ENCODE results near the gene EBF3.
"Not testable (repeated sequence)": the region's sequence is repeated elsewhere in the genome, so short reads cannot be mapped to it uniquely, and the experiment has no call there.

The EBF3 gene

DNA sequence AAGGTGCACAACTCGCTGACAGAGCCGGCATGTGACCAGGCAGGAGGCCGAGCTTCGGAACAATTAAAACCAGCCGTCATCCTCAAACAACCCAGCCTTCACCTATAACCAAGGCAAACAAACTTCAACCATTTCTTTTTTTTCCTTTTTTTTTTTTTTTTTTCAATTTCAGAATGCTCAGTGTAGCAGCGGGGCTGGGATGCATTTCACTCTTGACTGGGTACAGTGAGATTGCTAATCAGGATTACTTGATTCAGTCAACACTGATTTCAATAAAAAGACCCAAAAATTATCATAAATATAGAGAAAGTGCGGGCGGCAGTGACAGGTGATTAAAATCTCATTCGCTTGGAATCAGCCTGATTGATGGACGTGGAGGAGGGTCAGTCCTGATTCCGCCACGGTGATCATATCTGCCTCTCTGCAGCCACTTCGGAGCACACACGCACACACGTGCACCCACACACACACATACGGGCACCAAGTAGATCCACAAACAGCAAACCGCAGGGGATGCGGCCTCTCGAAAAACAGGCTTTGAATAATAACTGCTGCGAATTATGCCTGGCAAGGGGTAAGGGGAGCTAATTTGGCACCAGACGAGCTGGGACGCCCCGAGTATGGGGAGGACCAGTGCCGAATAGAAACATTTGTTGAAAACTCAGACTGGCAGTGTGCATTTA is 31.2 kb downstream of the EBF3 start:
- in situ Hi-C loops (cut with HindIII; ENCODE audit: low sequenced_read_pairs): no loop called here

DNA sequence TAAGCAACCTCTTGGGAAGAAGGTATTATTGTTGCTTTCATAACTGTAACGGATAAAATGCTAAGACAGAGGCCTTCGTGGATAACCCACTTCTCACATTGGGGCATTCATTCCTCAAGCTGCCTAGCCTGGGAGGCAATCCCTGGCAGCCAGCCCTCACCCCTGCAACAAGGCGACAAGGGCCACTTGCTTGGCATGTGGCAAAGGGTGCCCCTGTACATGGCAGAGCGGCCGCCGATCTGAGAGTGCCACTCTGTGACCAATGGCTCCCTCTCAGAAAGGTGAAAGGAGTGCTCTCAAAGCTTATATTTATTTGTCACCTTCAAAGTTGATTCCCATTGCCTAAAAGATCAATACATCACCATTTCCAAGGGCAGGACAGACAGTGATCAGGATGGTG is 31.9 kb downstream of the EBF3 start:
- in situ Hi-C loops (cut with HindIII; ENCODE audit: low sequenced_read_pairs): no loop called here

DNA sequence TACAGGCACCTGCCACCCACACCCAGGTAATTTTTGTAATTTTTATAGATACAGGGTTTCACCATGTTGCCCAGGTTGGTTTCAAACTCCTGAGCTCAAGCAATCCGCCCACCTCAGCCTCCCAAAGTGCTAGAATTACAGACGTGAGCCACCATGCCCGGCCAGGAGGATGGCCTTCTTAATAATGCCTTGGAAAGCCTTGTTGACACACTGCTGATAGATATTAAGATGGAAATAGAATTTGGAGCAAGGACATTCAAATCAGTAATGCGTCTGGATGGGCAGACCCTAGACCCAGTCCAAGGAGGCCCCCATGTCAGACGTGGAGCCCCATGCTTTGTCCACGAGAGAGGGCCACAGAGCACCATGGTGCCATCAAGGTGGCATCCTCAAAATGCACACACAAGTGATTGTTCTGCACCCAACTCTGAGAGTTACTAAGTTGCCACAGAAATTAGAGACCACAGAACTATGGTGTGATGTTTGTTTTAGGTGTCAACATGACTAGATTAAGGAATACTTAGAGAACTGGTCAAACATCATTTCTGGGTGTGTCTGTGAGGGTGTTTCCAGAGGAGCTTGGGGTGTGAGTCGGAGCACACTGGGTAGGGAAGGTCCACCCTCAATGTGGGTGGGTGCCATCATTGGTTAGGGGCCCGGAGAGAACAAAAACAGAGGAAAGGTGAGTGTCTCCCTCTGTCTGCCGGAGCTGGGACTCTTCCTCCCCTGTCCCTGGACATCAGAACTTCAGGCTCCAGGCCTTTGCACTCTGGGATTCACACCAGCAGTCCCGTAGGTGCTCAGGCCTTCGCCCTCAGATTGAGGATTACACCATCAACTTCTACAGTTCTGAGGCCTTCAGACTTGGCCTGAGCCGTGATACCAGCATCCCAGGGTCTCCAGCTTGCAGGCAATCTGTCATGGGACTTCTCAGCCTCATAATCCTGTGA is 34.5 kb downstream of the EBF3 start:
- in situ Hi-C loops (cut with HindIII; ENCODE audit: low sequenced_read_pairs): no loop called here

DNA sequence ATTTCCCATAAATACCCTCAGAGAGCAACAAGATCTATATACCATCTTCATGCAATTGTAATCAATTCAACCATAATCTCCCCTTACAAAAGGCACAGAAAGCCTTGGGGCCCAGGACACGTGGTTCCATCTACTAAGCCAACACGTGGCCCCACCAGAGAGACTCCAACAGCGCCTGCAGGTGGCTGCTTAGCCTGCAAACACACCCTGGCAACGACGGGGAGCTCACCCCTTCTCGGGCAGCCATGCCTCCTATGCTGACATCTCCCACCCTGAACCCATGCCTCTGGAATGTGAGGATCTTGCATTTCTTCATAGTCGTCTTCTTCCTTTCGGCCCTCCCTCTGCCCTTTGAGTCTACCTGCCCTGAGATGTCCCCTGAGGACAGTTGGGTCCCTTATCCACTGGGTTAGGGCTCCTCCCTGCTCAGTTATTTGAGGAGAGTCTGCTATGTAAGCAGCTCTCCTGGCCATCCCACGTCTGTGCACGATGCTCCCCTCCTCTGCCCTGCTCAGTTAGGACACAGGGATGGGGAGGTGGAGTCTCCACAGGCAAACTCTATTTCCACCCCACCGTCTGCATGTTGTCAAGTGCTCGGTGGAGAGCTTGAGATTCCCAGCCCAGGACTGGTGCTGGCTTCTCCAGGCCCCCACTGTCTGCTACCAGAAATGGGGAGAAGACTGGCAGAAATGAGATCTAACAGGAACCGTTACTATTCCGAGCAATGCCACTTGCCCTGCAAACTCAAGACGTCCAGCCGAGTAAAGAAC is 36.5 kb downstream of the EBF3 start:
- in situ Hi-C loops (cut with HindIII; ENCODE audit: low sequenced_read_pairs): no loop called here

DNA sequence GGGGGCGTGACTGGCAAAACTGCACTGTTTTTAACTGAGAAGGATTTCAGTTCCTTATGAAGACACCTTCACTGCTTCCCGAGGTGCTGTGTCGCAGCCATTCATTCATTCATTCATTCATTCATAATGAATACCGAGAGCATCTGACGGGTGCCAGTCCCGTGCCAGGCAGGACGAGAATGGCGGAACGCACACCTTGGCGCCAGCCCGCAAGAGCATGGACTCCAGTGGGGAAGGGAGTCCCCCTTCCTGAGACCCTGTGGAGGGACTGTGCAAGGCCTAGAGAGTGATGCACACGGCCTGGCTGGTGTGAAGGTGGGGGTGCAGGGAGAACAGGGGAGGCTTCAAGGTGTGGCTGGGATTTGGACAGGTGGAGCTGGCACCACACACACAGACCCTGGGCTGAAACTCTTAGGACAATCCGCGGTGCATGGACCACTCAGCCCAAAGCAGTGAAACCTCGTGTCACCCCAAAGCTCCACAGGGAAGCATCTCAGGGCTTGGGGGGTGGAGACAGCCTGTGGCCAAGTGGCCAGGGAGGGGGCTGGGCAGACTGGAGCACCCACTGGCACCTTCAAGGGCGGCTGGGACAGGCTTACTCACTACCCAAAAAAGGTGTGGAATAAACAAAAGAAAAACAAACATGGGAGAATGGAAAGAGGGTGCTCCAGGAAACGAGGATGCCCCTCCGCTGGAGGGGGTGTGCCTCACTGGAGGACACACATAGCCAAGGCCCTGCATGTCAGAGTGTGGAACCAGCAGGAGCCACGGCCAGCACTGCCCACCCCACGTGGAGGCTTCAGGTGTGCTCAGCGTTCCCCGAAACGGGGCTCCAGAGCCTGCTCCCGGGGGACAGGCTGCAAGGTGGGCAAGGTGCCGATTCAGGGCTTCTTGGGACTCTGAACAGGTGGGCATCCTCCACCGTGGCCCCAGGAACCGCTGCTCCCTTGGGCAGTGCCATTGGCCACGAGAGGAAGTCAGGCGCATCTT is 37.7 kb downstream of the EBF3 start:
- in situ Hi-C loops (cut with HindIII; ENCODE audit: low sequenced_read_pairs): no loop called here

DNA sequence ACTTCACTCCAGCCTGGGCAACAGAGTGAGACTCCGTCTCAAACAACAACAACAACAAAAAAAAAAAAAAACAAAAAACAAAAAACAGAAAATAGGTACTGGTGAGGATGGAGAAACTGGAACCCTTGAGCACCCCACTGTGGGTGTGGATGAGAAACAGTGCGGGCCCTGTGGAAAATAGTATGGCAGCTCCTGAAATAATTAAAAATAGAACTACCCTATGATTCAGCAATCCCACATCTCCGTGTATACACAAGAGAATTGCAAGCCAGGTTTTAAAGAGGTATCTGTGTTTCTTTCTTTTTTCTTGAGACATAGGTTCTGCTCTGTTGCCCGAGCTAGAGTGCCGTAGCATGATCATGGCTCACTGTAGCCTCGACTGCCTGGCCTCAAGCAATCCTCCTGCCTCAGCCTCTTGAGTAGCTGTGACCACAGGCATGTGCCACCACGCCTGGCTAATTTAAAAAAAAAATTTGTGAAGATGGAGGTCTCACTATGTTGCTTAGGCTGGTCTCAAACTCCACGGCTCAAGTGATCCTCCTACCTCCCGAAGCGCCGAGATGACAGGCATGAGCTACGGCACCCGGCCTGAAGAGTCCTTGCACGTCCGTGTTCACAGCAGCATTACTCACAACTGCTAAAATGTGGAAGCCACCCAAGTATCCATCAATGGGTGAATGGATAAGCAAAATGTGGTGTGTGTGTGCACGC is 39.5 kb downstream of the EBF3 start:
- in situ Hi-C loops (cut with HindIII; ENCODE audit: low sequenced_read_pairs): no loop called here

DNA sequence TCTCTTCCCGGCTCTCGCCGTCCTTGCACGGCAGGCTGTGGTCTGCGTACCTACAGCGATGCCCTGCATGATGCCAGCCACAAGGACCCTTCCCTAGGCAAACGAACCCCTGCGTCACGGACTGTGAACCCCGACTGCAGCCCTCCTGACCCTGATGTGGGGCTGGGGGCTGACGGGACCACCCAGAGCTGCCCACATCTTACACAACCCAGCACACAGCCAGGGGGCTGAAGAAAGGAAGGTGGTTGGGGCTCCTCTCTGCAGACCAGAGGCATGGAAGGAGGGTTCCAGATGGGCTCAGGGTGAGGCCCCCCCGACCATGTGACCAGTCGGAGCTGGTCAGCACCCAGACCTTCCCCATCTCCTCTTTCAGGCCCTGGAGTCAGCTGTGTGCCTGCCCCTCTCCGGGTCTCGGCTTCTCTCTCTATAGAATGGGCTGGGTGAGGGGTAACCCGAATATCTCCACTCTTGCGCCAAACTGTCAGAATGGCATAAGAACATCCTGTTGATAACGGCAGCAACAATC is 41.4 kb downstream of the EBF3 start:
- in situ Hi-C loops (cut with HindIII; ENCODE audit: low sequenced_read_pairs): no loop called here

DNA sequence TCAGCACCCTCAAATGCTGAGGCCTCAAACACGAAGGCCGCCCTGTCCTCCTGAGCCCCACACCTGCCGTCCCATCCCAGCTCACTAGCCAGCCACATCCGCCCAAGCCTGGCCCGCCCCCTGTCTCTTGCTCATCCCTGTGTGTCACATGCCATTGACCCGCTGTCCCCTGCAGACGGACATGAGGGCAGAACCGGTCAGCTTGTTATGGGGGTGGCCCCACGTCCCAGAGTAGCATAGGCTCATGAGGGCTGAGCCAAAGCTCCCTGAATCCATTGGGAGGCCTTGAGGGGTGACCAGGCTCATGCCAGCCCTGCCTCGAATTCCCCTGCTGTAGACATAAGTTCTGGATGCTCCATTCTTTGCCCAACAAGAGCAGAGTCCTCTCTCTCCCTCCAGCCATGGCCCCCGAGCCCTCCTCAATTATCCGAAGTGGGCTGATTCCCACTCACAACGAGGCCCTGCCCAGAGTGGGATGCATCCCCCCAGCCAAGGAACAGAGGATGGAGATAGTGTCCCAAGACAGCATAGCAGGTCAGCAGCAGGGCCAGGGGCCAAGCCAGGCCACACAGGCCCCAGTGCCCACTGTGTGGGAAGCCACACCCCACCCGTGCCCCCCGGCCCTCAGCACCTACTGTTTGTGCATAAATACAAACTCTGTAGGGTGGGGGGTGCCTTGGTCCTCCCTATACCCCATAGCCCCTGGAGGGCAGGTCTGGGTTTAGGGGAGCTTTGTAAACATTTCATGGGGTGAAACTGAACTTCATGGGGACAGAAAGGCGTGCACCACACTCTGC is 42.1 kb downstream of the EBF3 start:
- in situ Hi-C loops (cut with HindIII; ENCODE audit: low sequenced_read_pairs): no loop called here

DNA sequence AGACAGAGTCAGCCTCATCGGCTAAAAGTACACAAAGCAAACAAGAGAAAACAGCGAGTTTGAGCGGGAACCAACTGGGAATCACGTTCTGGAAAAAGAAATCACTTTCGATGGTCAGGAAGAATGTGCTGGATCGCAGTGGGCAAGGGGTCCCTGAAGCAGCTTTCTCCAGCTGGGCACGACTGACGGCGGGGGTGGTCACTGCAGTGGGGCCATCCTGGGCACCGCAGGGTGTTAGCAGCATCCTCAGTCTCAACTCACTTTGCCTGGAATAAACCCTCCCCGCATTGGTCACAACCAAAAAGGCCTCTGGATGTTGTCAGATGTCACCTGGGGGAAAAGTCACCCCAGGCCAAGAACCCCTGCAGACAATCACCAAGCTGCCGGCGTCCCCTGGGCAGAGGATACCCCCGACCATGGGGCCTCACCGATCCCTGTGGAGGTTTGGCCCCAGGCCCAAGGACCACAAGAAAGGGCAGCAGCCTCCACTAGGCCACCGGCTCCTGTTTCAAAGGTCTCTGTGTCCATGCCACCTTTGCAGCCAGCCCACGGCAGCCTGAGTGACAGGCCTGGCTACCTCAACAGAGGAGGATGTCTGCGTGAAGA is 42.9 kb downstream of the EBF3 start:
- in situ Hi-C loops (cut with HindIII; ENCODE audit: low sequenced_read_pairs): no loop called here

DNA sequence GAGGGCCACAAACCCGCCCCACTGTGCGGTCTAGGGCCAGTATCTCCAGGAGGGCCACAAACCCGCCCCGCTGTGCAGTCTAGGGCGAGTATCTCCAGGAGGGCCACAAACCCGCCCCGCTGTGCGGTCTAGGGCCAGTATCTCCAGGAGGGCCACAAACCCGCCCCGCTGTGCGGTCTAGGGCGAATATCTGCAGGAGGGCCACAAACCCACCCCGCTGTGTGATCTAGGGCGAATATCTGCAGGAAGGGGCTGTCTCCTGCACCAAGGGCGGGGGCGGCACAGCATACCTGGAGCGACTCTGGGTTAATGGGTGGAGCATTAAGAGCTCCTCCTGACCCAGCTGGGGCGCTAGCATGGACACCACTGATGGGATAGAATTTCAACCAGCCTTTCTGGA is 43.9 kb downstream of the EBF3 start:
- in situ Hi-C loops (cut with HindIII; ENCODE audit: low sequenced_read_pairs): not testable (repeated sequence)

DNA sequence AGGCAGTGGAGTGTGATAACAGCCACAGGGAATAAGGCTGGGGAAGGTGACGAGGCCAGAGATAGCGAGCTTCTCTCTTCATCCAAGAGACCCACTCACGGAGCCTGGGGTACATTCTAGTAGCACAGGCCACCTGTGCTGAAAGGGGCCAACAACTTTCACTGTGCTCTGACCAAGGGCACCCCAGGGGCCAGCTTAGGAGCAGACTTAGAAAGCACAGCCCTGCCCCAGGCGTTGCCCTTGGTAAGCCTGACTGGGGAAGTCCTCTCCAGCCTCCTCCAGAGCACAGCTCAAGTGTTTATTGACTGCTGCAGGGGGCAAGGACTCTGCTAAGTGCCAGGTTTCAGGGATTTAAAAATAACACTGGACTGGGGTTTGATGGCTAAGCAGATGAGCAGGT is 44.7 kb downstream of the EBF3 start:
- in situ Hi-C loops (cut with HindIII; ENCODE audit: low sequenced_read_pairs): no loop called here

DNA sequence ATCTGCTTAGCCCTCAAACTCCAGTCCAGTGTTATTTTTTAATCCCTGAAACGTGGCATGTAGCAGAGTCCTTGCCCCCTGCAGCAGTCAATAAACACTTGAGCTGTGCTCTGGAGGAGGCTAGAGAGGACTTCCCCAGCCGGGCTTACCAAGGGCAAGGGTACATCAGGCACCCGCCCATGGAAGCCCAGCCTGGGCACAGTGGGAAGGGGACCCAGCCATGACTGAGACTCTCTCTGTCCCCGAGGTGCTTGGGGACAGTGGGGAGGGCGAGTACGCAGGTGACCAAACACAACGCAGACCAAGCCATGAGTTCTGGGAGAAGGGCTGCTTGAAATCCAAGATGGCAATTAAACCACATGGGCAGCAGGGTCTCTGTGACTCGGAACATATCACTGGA is 45.2 kb downstream of the EBF3 start:
- in situ Hi-C loops (cut with HindIII; ENCODE audit: low sequenced_read_pairs): no loop called here

DNA sequence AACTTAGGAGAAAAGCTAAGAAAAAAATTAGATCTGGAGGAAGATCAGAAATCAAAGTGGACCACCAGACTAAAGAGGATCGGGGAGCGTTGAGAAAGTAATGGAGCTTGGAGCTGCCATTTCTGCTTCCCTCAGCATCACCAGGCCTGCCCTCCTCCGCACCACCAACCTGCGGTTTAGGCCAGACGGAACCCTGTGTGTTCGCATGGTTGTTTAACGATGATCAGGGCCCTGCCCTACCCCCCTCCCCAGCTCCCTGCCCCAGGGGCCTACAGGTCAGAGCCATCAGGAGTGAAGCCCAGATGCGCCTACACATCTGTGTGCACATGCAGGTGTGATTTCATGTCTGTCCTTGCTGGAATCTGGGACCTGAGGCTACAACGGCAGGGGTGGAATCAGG is 45.7 kb downstream of the EBF3 start:
- in situ Hi-C loops (cut with HindIII; ENCODE audit: low sequenced_read_pairs): no loop called here

DNA sequence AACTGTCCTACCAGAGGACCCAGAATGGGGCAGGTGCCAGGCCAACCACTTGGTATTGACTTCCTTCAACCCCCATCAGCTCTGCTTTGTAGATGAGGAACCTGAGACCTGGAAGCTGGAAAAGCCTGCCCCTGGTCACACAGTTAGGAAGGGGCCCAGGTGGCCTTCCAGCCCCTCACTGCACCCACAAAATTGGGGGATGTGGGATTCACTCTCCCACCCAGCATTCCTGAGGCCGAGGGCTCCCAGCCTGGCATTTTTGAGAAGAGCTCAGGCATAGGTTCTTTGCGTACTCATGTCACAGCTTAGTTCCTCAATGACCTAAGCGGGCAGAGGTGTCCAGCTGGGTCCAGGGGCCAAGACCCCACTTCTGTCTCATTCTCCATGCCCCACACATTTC is 46.1 kb downstream of the EBF3 start:
- in situ Hi-C loops (cut with HindIII; ENCODE audit: low sequenced_read_pairs): no loop called here

DNA sequence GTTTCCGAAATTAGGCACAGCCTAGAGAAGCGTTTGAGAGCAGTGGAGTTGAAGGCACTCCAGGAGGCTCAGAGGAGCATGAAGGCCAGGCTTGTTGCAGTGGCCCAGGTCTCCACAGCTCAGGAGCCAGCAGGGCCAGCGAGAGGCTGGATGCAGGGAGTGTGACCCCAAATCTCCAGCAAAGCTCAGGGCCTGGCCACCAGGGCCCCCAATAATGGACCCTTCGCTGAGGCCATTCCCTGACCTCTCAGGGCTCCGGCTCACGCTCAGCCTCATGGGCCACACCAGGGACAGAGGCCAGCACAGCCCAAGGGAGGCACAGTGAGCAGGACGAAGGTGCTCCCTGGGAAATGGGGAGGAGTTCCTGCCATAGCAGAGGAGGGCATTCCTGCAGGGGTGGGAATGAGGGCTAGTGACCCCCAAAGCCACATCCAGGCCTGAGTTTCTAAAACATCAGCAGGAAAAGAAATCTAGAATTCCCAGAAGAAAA is 47.5 kb downstream of the EBF3 start:
- in situ Hi-C loops (cut with HindIII; ENCODE audit: low sequenced_read_pairs): no loop called here

DNA sequence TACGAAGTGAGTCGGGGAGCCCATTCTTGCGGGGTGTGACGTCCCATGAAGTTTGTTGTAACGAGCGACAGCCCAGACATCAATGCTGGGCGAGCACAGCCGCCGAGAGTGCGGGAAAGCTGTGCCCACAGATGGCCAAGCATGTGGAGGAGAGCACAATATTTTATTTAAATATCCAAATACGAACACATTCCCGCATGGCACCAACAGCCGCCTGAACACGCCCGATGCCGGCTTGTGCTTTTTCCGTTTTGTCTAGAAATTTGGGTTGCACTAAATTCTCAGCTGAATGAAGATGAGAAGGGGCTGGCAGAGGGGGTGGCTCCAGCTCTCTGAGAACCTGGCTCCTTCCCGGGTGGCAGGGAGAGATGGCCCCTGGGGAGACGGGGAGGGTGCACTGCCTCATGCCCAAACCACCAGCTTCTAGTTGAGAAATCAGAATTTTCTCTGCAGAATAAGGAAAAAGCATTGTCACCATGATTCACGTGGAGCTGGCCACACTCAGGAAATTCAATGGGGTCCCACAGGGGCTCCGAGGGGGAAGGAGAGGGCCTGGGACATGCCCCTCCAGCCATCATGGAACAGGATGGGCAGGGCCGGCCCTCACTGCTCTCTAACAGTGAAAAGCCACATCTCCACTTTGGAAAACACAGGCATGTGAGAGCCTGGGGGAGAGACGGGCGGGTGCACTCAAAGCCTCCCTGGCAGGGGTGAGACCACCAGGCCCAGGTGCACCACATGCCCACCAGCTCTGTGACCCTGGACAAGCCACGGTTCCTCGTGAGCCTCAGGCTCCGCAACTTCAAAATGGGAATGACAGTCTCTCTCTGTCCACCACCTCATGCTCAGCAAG is 48.3 kb downstream of the EBF3 start:
- in situ Hi-C loops (cut with HindIII; ENCODE audit: low sequenced_read_pairs): no loop called here

DNA sequence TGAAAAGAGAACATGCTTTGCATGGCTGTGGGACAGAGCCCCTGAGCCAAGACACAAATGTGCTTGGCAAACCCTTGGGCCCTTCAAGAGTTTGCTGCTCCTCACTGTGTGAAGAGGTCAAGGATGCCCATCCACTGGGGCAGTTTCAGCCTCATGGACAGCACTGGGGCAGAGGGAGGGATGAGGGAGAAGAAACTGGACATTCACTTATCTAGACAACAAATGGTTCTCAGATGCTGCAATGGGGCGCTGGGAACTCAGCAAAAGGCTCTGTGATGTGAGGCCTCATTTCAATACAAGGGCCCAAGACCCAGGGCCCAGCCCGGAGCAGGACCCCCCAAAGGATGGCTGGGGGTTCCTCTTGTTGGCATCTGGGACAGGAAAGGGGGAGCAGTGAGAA is 49.1 kb downstream of the EBF3 start:
- in situ Hi-C loops (cut with HindIII; ENCODE audit: low sequenced_read_pairs): no loop called here

Measured in endothelial cell of hepatic sinusoid (primary cell).